ENCODE data around the gene CLNK.

The CLNK gene

GRCh38 chr4:10526429-10527222 is 157.9 kb downstream of the CLNK start:
- DNase-seq (ENCODE audit: extremely low read depth in 1 of 2, low read depth in 1 of 2) = no peak

- DNase-seq (ENCODE audit: extremely low read depth in 1 of 2, low read depth in 1 of 2) = no peak
These were observed 160.3 kb downstream of the CLNK start for GRCh38 chr4:10524196-10524833.

- DNase-seq (ENCODE audit: extremely low read depth in 1 of 2, low read depth in 1 of 2) = no peak
These were observed 163.1 kb downstream of the CLNK start for GRCh38 chr4:10521424-10521823.

- no peak for DNase-seq (ENCODE audit: extremely low read depth in 1 of 2, low read depth in 1 of 2)
These were observed 174.8 kb downstream of the CLNK start for GRCh38 chr4:10509733-10510132.

GRCh38 chr4:10506077-10506476 is 178.5 kb downstream of the CLNK start:
- DNase-seq (ENCODE audit: extremely low read depth in 1 of 2, low read depth in 1 of 2) = no peak

- no peak for DNase-seq (ENCODE audit: extremely low read depth in 1 of 2, low read depth in 1 of 2)
These were observed 179.9 kb downstream of the CLNK start for GRCh38 chr4:10504570-10505179.

- DNase-seq (ENCODE audit: extremely low read depth in 1 of 2, low read depth in 1 of 2) = no peak
These were observed 181.9 kb downstream of the CLNK start for GRCh38 chr4:10502717-10503116.

GRCh38 chr4:10500776-10501175 is 183.8 kb downstream of the CLNK start:
- DNase-seq (ENCODE audit: extremely low read depth in 1 of 2, low read depth in 1 of 2) = no peak

GRCh38 chr4:10496200-10496599 is 188.4 kb downstream of the CLNK start:
- DNase-seq (ENCODE audit: extremely low read depth in 1 of 2, low read depth in 1 of 2) = no peak

GRCh38 chr4:10495651-10496050 is 188.9 kb downstream of the CLNK start:
- DNase-seq (ENCODE audit: extremely low read depth in 1 of 2, low read depth in 1 of 2) = no peak

GRCh38 chr4:10492464-10492863 is 192.1 kb downstream of the CLNK start:
- no peak for DNase-seq (ENCODE audit: extremely low read depth in 1 of 2, low read depth in 1 of 2)

GRCh38 chr4:10491401-10491800 is 193.2 kb downstream of the CLNK start:
- DNase-seq (ENCODE audit: extremely low read depth in 1 of 2, low read depth in 1 of 2) = no peak

- DNase-seq (ENCODE audit: extremely low read depth in 1 of 2, low read depth in 1 of 2) = no peak
These were observed 193.6 kb downstream of the CLNK start for GRCh38 chr4:10490996-10491395.

GRCh38 chr4:10482913-10483312 is 201.7 kb downstream of the CLNK start:
- DNase-seq (ENCODE audit: extremely low read depth in 1 of 2, low read depth in 1 of 2) = no peak

GRCh38 chr4:10480616-10481015 is 204.0 kb downstream of the CLNK start:
- DNase-seq (ENCODE audit: extremely low read depth in 1 of 2, low read depth in 1 of 2) = no peak

GRCh38 chr4:10478621-10479020 is 205.9 kb downstream of the CLNK start:
- DNase-seq (ENCODE audit: extremely low read depth in 1 of 2, low read depth in 1 of 2) = no peak

GRCh38 chr4:10470505-10470904 is 214.1 kb downstream of the CLNK start:
- no peak for DNase-seq (ENCODE audit: extremely low read depth in 1 of 2, low read depth in 1 of 2)

GRCh38 chr4:10466161-10466560 is 218.4 kb downstream of the CLNK start:
- no peak for DNase-seq (ENCODE audit: extremely low read depth in 1 of 2, low read depth in 1 of 2)

- DNase-seq (ENCODE audit: extremely low read depth in 1 of 2, low read depth in 1 of 2) = no peak
These were observed 221.7 kb downstream of the CLNK start for GRCh38 chr4:10462876-10463275.

GRCh38 chr4:10461850-10462400 is 222.6 kb downstream of the CLNK start:
- no peak for DNase-seq (ENCODE audit: extremely low read depth in 1 of 2, low read depth in 1 of 2)

- peak; percentile 17 to 63 for DNase-seq (ENCODE audit: extremely low read depth in 1 of 2, low read depth in 1 of 2)
These were observed 223.3 kb downstream of the CLNK start for GRCh38 chr4:10461091-10461849.
